ENCODE data around the gene MLLT10.

The MLLT10 gene

GRCh38 chr10:21497177-21497807 is 36.7 kb upstream of the MLLT10 start:
- H3K4me3 ChIP-seq (ENCODE audit: low read depth, low read length) = peak overlapping the region; percentile 74
- no peak for TF ChIP-seq CTCF (IDR thresholded peaks at IDR 0.05; ENCODE audit: low read depth, low read length, missing control alignments)
- DNase-seq (ENCODE audit: low read depth) = no peak

- no peak for TF ChIP-seq CTCF (IDR thresholded peaks at IDR 0.05; ENCODE audit: low read depth, low read length, missing control alignments)
These were observed 35.7 kb upstream of the MLLT10 start for GRCh38 chr10:21498377-21498776.

GRCh38 chr10:21498986-21499385 is 35.0 kb upstream of the MLLT10 start:
- no peak for TF ChIP-seq CTCF (IDR thresholded peaks at IDR 0.05; ENCODE audit: low read depth, low read length, missing control alignments)
- no peak for DNase-seq (ENCODE audit: low read depth)
- H3K4me3 ChIP-seq (ENCODE audit: low read depth, low read length) = no peak overlapping the region

More at GRCh38 chr10:21498377-21498776, 35.7 kb upstream of the MLLT10 start:
- DNase-seq (ENCODE audit: low read depth) = no peak
- H3K4me3 ChIP-seq (ENCODE audit: low read depth, low read length) = no peak overlapping the region

GRCh38 chr10:21499701-21500577 is 34.1 kb upstream of the MLLT10 start:
- peak overlapping the region; percentile 0; the same call in 1 of the 2 replicates for H3K4me3 ChIP-seq (ENCODE audit: low read depth, low read length)
- DNase-seq (ENCODE audit: low read depth) = no peak
- no peak for TF ChIP-seq CTCF (IDR thresholded peaks at IDR 0.05; ENCODE audit: low read depth, low read length, missing control alignments)

GRCh38 chr10:21500578-21500910 is 33.5 kb upstream of the MLLT10 start:
- peak overlapping the region; percentile 0; the same call in 1 of the 2 replicates for H3K4me3 ChIP-seq (ENCODE audit: low read depth, low read length)
- TF ChIP-seq CTCF (IDR thresholded peaks at IDR 0.05; ENCODE audit: low read depth, low read length, missing control alignments) = no peak
- DNase-seq (ENCODE audit: low read depth) = no peak

GRCh38 chr10:21501091-21501490 is 32.9 kb upstream of the MLLT10 start:
- no peak for TF ChIP-seq CTCF (IDR thresholded peaks at IDR 0.05; ENCODE audit: low read depth, low read length, missing control alignments)

More at GRCh38 chr10:21501091-21501490, 32.9 kb upstream of the MLLT10 start:
- no peak for DNase-seq (ENCODE audit: low read depth)
- no peak overlapping the region for H3K4me3 ChIP-seq (ENCODE audit: low read depth, low read length)
